LNCaP clone FGC (cell line): ENCODE measurements around the gene TSPO2.

Source experiments
- DNase-seq: peaks from one replicate; pipeline ENCODE4 v3.0.0-alpha.2; 2011; ENCODE audit warnings: low read depth
- H3K4me3 ChIP-seq: 2 replicates; pipeline ENCODE4 v1.5.1; 2011; ENCODE audit warnings: mild to moderate bottlenecking, low read depth, low read length, control low read depth
- TF ChIP-seq, protein P1 (sequence below): IDR thresholded peaks from 2 replicates; pipeline ENCODE4 v1.5.1; 2012; ENCODE audit warnings: mild to moderate bottlenecking; ENCODE audit not compliant: control insufficient read depth, insufficient read depth; ENCODE audit errors: extremely low read depth

TSPO2 gene

GRCh38 chr6:41025966-41026530, 16.2 kb upstream of the TSPO2 start:
- TF ChIP-seq, protein P1, sequence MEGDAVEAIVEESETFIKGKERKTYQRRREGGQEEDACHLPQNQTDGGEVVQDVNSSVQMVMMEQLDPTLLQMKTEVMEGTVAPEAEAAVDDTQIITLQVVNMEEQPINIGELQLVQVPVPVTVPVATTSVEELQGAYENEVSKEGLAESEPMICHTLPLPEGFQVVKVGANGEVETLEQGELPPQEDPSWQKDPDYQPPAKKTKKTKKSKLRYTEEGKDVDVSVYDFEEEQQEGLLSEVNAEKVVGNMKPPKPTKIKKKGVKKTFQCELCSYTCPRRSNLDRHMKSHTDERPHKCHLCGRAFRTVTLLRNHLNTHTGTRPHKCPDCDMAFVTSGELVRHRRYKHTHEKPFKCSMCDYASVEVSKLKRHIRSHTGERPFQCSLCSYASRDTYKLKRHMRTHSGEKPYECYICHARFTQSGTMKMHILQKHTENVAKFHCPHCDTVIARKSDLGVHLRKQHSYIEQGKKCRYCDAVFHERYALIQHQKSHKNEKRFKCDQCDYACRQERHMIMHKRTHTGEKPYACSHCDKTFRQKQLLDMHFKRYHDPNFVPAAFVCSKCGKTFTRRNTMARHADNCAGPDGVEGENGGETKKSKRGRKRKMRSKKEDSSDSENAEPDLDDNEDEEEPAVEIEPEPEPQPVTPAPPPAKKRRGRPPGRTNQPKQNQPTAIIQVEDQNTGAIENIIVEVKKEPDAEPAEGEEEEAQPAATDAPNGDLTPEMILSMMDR = no peak
- DNase-seq = no peak
- H3K4me3 ChIP-seq = no peak overlapping the region

DNA sequence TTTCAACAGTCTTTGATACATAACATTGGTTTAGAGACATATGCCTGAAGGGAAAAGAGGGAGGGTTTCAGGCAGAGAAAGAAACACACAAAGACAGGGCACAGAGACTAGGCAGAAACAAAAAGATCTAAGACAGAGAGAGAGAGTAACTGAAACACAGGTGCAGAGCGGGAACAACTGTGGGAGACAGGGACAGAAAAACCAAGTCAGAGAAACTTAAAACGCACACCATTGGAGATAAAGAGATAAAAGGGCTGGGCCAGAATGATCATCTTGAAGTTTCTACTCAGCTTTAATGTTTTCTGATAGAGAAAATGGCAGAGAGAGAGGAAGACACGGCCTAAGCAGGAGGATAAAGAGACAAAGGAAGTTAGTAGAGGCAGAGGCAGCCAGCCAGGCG, 15.0 kb upstream of the TSPO2 start:
- no peak overlapping the region for H3K4me3 ChIP-seq
- DNase-seq = no peak
- TF ChIP-seq, protein P1 = no peak

- TF ChIP-seq, protein P1 = peak; percentile 99
- DNase-seq = no peak
- H3K4me3 ChIP-seq = no peak overlapping the region
Measured at GRCh38 chr6:41027799-41028560, 14.3 kb upstream of the TSPO2 start.

DNA sequence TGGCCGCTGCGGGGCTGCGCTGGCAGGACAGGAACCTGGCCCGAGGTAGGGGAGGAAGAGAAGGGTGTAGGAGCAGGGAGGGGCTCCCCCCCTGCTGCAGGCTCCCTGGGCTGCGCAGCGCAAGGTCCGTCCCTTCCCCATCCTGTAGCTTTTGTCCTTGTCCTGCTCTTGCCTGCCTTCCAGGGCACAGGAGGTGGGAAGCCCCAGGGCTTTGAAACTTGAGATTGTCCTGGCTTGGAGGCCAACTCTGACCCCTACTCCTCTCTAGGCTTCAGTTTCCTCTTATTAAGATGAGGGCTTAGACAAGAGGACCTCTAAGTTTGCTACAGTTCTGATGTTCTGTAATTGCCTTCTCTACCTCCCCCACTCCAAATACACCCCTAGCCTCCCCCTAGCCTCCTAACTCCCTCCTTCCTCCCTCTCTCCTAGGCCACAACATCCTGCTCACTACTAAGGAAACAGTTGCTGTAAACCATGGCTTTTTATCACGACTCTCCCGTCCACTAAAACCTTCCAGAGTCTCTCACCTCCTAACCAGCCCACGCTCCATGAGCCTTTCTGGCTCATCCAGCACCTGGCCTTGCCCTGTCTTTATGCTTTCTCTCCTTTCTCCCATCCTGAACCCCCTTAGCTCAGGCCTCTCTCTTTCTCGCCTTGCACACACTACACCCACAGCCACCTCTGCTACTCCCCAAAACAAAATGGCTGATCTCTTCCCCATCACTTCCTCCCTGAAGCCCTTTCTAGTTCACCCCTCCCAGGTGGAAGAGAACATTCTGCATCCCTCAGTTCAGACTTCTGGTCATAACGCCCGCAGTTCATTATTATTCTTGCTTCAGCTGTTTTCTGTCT, 13.5 kb upstream of the TSPO2 start:
- DNase-seq = no peak
- H3K4me3 ChIP-seq = no peak overlapping the region
- TF ChIP-seq, protein P1 = no peak

GRCh38 chr6:41032830-41033229, 9.4 kb upstream of the TSPO2 start:
- DNase-seq = no peak
- no peak overlapping the region for H3K4me3 ChIP-seq
- TF ChIP-seq, protein P1 = no peak

DNA sequence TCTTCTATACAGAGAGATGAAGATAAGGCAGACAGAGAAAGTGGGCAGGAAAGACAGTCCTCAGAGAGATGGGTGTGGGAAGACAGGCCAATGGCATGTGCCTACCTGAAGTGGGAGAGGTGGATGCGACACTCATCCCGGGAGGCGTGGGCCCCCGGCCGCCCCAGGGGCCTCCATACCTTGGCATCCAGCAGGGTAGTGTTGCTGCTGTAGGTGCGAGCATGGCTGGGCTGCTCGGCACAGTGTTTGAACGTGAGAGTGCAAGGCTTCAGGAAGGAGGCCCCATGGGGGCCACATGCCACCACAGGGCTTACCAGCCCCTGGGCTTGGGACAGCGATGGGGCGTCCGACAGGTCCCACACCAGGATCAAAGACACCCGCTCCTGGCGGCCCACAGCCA, 8.5 kb upstream of the TSPO2 start:
- TF ChIP-seq, protein P1 = no peak
- H3K4me3 ChIP-seq = no peak overlapping the region
- no peak for DNase-seq
